Measurements from ENCODE around the gene RAB3IL1. TPM values are rescaled to one million over a fixed set of nuclear protein-coding genes. Genes with fewer than 3 reads are reported as not detected.

The RAB3IL1 gene
- total RNA-seq, 2 experiments from 2014 or later: not detected

DNA sequence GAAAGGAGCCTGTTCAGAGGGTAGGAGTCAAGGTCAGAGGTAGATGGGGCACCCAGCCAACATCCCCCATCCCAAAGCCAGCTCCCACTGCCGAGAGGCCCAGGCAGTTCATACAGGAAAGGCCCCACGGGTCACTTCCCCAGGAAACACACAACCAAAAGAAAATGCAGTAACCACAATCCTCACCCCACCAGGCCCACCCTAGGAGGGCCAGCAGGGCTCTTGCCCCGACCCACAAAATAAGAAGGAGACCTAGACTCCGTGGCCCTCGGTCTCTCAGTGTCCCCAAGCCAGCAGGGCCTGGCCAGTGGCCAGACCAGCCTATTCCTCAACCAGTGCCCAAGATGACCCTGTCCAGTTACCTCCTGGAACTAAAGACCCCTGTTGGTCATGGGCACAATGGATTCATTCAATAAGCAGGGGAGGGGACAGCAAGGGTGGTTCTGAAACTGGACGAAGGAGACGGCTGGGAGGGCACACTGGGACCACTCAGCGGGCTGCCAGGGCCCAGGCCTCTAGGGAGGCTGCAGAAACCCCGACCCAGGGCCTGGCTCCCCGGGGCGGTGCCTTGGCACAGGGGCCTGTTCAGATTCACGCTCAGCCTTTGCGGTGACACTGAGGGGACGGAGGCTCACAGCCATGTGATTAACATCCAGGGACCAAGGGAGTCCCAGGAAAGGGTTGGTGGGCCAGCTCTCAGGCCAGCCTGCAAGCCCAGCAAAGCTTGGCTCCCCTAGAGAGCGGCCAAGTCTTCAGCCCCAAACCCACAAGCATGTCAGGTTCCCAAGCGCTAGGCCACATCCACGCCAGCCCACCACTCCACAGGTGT lies 5.5 kb downstream of the RAB3IL1 start:
- ATAC-seq (ENCODE audit: poor library complexity) (no peak), DNase-seq (no peak)
- Histone ChIP-seq H3K4me1 (ENCODE audit: insufficient read depth, low read length) (peaks cover 7% of the 10 kb centered on the region), H3K4me3 (ENCODE audit: low read length) (no peak overlapping the region), H3K27me3 (ENCODE audit: control insufficient read depth in 1 of 2, insufficient read depth in 2 of 2, low read length in 2 of 2) (peaks cover 11% of the 10 kb centered on the region in 2 experiments), H3K9me3 (ENCODE audit: control insufficient read depth in 1 of 2, insufficient read depth in 1 of 2, low read length in 2 of 2) (peaks cover 0 to 7% of the 10 kb centered on the region in 2 experiments), H3K36me3 (ENCODE audit: insufficient read depth, low read length) (no peaks in the 10 kb centered on the region), H3K27ac (ENCODE audit: low read depth in 1 of 2, low read length in 2 of 2) (no peak overlapping the region)
- no peak overlapping the region for H3K27ac Mint-ChIP-seq
- POLR2A ChIA-PET: no interaction called here
- H3K27me3 Mint-ChIP-seq: peaks cover 54% of the 10 kb centered on the region
- H3K36me3 Mint-ChIP-seq (ENCODE audit: low read depth): no peaks in the 10 kb centered on the region
- H3K4me3 Mint-ChIP-seq: no peak overlapping the region
- H3K4me1 Mint-ChIP-seq (ENCODE audit: low read depth): peaks cover 4% of the 10 kb centered on the region
- CTCF ChIA-PET: interaction anchor here (0.5 kb wide), 1 partner anchor 17 kb away, joined by 3 read pairs; no protein-coding TSS in a partner anchor
- H3K9me3 Mint-ChIP-seq: no peaks in the 10 kb centered on the region
- intact Hi-C loops (cut with DNase I, micrococcal nuclease): no loop called here
- TF ChIP-seq, protein P1, sequence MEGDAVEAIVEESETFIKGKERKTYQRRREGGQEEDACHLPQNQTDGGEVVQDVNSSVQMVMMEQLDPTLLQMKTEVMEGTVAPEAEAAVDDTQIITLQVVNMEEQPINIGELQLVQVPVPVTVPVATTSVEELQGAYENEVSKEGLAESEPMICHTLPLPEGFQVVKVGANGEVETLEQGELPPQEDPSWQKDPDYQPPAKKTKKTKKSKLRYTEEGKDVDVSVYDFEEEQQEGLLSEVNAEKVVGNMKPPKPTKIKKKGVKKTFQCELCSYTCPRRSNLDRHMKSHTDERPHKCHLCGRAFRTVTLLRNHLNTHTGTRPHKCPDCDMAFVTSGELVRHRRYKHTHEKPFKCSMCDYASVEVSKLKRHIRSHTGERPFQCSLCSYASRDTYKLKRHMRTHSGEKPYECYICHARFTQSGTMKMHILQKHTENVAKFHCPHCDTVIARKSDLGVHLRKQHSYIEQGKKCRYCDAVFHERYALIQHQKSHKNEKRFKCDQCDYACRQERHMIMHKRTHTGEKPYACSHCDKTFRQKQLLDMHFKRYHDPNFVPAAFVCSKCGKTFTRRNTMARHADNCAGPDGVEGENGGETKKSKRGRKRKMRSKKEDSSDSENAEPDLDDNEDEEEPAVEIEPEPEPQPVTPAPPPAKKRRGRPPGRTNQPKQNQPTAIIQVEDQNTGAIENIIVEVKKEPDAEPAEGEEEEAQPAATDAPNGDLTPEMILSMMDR (IDR thresholded peaks at IDR 0.05): no peak

DNA sequence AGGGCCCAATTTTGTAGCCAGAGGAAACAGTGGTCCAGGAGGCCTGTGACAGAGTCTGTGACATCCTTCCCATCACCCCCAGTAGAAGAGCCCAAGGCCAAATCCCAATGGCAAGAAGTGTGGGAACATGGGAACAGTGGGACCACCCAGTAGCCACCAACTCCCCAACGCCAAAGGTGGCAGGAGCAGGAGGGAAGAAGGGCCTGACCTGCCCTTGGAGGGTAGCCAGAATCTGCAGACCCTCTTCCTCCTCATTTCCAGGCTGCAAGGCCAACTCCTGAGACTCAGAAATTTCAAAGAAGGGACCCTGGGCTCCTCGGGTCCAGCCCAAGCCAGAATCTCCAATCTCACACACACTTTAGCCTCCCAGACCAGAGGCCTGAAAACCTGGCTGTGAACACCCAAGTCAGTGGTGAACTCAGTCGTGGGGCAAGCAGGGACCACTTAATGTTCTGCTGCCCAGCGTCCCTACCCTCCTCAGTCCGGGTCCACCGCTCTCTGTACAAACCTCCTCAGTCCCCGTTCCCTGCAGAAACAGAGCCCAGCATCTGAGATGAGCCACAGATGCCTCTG lies 6.2 kb downstream of the RAB3IL1 start:
- H3K27me3 ChIP-seq (ENCODE audit: control insufficient read depth in 1 of 2, insufficient read depth in 2 of 2, low read length in 2 of 2): peaks cover 5 to 6% of the 10 kb centered on the region in 2 experiments
- TF ChIP-seq, protein P1 (IDR thresholded peaks at IDR 0.05): no peak
- Mint-ChIP-seq H3K36me3 (ENCODE audit: low read depth) (no peaks in the 10 kb centered on the region), H3K4me3 (no peak overlapping the region), H3K9me3 (no peaks in the 10 kb centered on the region), H3K27ac (no peak overlapping the region), H3K27me3 (peaks cover 47% of the 10 kb centered on the region), H3K4me1 (ENCODE audit: low read depth) (peaks cover 4% of the 10 kb centered on the region)
- CTCF ChIA-PET: no interaction called here
- H3K4me3 ChIP-seq (ENCODE audit: low read length): no peak overlapping the region
- H3K4me1 ChIP-seq (ENCODE audit: insufficient read depth, low read length): no peaks in the 10 kb centered on the region
- H3K9me3 ChIP-seq (ENCODE audit: control insufficient read depth in 1 of 2, insufficient read depth in 1 of 2, low read length in 2 of 2): peaks cover 0 to 2% of the 10 kb centered on the region in 2 experiments
- no peak overlapping the region for H3K27ac ChIP-seq (ENCODE audit: low read depth in 1 of 2, low read length in 2 of 2)
- no peak for ATAC-seq (ENCODE audit: poor library complexity)
- no peaks in the 10 kb centered on the region for H3K36me3 ChIP-seq (ENCODE audit: insufficient read depth, low read length)
- POLR2A ChIA-PET: no interaction called here
- intact Hi-C loops (cut with DNase I, micrococcal nuclease): no loop called here
- DNase-seq: no peak

DNA sequence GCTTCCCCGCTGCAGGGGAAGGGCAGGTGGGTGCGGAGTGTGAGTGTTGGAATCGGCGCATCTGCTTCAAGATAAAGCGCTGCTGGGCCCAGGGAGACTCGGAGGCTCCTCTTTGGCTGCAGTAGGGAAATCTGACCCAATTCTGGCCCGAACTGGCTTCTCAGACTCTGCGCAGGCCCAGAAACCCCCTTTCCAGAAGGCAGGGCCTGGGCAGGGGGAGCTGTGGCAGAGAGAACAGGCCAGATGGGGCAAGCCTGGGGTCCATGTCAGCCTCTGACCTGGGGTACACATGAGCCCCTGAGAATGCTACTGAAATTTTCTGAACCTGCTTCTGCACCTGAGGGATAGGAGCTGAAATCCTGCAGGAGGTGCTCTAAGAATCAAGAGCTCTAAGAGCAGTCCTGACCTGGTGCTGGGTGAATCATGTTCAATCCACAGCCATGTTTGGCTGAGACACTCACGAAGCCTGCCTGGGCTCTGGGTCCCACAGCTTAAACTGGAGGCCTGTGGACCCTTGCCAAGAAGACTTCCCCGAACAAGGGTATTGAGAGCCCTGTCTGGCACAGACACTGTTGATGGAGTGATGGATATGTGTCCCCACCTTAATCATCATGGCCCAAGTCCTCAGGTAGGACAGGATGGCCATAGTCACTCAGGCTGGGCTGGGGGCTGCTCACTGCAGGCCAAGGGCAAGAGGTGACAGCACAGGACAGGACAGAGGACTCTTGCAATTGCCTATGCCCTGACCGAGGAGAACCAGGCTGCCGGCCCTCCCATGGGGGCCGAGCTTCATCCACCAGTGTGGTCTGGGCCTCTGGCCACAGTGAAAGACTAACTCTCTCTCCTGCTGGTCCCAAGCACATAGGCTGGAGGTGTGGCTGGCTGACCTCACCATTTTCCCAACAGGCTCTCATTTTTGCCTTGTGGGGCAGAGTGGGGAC lies 6.9 kb downstream of the RAB3IL1 start:
- Histone ChIP-seq H3K36me3 (ENCODE audit: insufficient read depth, low read length) (no peaks in the 10 kb centered on the region), H3K4me3 (ENCODE audit: low read length) (no peak overlapping the region), H3K27ac (ENCODE audit: low read depth in 1 of 2, low read length in 2 of 2) (no peak overlapping the region), H3K27me3 (ENCODE audit: control insufficient read depth in 1 of 2, insufficient read depth in 2 of 2, low read length in 2 of 2) (peaks cover 4 to 6% of the 10 kb centered on the region in 2 experiments), H3K4me1 (ENCODE audit: insufficient read depth, low read length) (no peaks in the 10 kb centered on the region), H3K9me3 (ENCODE audit: control insufficient read depth in 1 of 2, insufficient read depth in 1 of 2, low read length in 2 of 2) (no peaks in the 10 kb centered on the region)
- TF ChIP-seq, protein P1 (IDR thresholded peaks at IDR 0.05): no peak
- Mint-ChIP-seq H3K9me3 (no peaks in the 10 kb centered on the region), H3K27ac (no peak overlapping the region), H3K4me1 (ENCODE audit: low read depth) (peaks cover 4% of the 10 kb centered on the region), H3K4me3 (no peak overlapping the region), H3K36me3 (ENCODE audit: low read depth) (no peaks in the 10 kb centered on the region), H3K27me3 (peaks cover 41% of the 10 kb centered on the region)
- CTCF ChIA-PET: interaction anchor here (0.9 to 1.4 kb wide), 2 partner anchors 172 to 197 kb away, joined by 3 to 4 read pairs; no protein-coding TSS in a partner anchor
- intact Hi-C loops (cut with DNase I, micrococcal nuclease): no loop called here
- DNase-seq (no peak), ATAC-seq (ENCODE audit: poor library complexity) (no peak)
- POLR2A ChIA-PET: no interaction called here
